ENCODE data around the gene SSBP2.
"Not testable (repeated sequence)": the region's sequence is repeated elsewhere in the genome, so short reads cannot be mapped to it uniquely, and the experiment has no call there.

SSBP2 gene

DNA sequence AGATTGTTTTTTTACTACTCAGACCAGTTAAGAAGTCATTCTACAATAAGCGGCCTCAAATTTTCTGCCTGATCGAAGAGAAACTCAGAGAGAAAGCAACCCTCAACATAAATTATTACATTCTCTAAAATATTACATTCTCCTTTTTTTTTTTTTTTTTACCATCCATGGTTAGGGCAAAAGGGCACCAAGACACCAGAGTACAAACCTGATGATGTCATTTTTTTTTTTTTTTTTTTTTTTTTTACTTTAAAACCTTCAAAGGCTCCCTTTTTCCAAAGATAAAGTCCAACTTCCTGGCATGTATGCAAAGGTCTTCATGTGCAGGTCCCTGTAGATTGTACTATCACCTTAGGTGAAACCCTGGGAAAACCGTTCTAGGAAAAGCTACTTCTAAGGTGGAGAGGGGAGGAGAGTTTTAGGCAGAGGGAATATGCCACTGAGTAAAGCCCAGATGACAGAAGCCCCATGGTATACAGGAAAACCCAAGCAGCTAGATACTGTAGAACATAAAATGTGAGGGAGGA is 104.4 kb downstream of the SSBP2 start:
- DNase-seq: no peak

DNA sequence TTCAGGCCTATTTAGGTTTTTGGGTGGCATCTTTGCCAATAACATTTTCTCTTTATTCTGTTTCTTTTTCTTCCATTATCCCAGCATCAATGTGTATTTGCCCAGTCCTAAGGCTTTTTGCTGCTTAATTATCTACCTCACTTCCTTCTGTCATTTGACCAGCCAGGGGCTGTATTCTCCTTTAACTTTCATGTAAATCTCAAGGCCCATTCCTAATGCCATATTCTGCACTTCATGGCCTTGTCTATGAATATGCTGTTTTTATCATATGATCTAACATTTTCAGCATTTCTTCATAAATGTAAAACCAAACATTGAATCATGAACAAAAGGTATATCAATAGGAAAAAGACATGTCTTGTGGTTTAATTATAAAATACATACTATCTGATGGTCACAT is 108.7 kb downstream of the SSBP2 start:
- DNase-seq: no peak

DNA sequence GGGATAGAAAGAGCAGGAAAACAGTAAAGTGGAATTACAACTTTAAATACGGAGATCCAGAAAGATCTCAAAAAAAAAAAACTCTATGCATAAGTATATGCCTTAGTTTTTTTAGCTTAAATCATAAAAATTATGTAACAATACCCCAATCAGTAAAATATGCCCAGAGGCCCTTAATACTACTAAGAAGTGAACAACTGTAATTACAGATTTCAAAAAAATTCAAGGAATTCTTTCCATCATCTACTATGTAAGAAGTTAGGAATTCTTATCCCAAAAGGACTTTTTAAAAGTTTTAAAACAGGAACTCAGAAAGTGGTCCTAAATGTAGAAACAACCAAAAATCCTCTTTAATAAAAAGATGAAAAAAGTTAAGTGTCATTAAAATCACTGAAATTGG is 111.3 kb downstream of the SSBP2 start:
- no peak for DNase-seq

DNA sequence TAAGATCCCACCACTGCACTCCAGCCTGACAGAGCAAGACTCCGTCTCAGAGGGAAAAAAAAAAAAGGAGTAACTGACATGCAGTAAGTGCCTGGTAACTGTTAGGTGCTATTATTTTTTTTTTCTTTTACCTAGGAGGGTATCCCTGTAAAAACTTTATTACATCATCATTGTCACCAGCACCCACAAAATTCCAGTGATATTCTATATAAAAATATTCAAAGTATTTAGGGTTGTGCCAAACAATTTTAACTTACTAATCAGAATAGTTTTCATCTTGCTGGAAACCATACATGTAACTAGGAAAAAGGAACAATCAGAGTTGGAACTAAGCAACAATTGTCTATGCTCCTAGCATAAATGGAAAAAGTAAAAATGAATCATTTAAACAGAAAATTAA is 112.4 kb downstream of the SSBP2 start:
- DNase-seq: no peak

DNA sequence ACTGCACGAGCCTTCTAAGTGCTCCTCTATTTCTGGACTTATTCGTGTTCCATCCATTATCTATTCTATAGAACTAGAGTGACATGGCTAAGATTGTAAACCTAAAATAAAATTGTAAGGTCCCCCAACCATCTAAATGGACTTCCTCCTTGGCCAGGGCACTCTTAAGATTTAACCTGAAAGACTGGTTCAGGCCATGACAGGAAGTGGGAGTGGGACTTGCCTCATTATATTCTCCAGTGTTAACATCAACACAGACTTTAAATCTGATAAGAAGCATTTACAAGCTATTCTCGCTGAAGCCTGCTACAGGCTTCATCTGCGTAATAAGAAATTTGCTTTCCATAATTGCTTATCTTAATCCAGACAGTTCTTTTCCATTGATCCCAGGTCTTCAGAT is 117.0 kb downstream of the SSBP2 start:
- DNase-seq: no peak

DNA sequence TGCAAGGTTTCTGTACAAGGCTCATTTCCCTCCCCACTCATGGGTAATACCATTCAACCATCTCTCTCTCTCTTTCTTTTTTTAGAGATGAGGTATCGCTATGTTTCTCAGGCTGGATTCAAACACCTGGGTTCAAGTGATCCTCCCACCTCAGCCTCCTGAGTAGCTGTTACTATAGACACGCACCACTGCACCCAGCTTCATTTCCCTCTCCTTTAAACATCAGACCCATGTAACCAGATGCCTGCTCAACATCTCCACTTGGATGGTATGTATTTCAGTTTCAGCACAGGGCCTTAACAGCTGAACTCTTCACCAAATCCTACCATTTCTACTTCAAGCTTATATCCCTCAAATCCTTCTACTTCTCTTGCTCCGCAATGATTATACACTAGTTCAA is 117.4 kb downstream of the SSBP2 start:
- no peak for DNase-seq

DNA sequence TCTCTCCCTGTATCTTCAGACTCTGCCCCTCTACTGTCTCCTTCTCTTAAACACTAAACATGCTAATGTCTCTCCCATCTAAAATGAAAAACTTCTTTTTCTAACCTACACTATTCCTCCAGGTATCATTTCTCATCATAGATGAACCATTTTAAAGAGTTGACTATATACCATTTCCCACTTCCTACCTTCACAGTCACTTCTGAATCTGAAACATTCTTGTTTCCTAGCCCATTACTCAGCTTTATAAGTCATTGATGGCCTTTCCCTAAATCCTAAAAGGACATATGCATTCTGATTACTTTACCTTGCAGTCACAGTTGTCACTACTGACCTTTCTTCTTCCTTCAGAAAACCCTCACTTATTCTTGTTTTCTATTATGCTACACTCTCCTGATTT is 118.2 kb downstream of the SSBP2 start:
- DNase-seq: no peak

DNA sequence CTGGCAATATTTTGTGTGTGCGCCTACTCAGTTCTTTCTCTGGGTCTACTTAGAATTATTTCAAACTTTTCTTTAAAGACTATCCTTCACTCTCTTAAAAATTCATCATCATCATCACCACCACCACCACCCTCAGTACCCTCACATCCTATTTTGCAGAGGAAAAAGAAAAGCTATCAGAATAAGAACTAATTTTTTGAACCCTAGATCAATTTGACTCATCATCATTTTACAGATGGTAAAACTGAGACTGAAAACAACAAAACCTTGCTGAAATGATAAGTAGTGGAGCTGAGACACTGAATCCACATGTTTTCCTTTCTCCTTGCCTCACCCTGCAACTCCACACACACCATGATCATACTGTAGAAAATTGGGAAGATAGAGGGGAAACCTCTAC is 119.3 kb downstream of the SSBP2 start:
- no peak for DNase-seq

DNA sequence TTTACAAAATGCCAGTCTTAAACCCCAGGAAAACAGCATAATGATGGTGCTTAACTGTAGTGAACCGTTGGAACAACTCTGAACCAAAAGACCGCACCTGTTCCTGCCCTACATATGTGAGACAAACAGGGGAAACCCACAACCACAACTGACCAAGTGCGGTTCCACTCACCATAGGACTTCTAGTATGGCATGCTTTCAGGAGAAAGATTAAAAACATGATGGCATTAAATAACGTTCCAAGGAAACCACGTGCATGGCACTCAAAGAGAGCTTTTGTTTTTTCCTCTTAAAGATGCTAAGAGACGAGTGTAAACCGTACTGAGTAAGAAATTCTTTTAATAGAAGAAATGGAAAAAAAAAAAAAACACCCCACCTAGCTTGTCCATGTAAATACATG is 119.8 kb downstream of the SSBP2 start:
- DNase-seq: no peak

DNA sequence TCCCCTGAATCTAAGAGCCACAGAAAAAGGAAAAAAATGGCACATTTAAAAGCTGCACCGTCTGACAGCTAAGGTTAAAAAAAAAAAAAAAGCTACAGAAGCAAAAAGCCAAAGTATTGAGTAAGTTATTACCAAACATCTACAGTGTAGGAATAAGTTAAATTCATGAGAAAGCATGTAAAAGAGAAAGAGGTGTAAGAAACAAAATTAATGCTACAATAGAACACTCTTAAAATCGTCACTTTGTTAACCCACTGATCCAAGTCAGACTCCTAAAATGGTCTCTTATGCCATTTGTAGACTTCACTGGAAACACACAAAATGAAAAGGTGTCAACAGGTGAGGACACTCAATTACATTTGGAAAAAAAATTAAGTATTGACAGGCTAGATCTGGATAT is 120.2 kb downstream of the SSBP2 start:
- DNase-seq: no peak

DNA sequence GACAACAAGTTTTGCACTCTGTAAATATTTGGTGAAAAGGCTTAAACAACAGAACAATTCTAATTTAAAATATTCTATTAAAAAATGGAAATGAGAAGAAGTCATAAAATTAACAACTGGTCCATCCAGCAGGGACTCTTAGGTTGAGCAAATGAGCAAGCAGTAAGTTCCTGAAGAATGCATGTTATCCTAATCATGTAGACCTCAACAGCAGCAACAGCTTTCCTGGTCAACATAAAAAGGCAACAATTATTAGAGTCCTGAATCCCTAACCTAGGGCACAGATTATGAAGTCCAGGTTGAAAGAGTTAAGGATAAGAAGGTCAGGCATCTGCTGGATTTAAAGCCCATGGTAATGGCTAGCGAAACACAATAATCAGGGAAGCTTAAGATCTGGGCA is 120.9 kb downstream of the SSBP2 start:
- DNase-seq: no peak

DNA sequence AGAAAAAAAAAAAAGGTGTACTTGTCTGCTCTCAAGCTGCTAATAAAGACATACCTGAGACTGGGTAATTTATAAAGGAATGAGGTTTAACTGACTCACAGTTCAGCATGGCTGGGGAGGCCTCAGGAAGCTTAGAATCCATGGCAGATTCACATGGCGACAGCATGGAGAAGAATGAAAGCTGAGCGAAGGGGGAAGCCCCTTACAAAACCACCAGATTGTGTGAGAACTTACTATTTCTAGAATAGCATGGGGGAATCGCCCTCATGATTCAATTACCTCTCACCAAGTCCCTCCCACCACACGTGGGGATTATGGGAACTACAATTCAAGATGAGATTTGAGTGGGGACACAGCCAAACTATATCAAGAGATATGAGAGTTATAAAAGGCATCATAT is 122.8 kb downstream of the SSBP2 start:
- not testable (repeated sequence) for DNase-seq

DNA sequence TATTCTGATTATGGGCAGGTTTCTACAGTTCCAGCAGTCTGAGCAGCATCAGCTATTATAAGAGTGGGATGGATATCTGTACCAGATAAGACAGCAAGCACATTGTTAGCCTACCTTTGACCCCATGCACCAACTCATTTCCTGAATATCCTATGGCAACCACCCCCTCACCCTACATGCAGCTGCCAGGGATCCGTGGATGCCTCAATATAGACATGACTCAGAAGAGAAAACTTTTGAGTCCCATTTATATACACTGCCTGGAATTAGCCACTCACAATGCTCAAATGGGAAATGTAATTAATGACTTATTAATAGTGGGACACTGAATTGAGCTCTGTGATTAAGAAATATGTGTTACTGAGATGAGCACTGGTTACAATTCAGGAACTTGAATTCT is 124.4 kb downstream of the SSBP2 start:
- DNase-seq: no peak

DNA sequence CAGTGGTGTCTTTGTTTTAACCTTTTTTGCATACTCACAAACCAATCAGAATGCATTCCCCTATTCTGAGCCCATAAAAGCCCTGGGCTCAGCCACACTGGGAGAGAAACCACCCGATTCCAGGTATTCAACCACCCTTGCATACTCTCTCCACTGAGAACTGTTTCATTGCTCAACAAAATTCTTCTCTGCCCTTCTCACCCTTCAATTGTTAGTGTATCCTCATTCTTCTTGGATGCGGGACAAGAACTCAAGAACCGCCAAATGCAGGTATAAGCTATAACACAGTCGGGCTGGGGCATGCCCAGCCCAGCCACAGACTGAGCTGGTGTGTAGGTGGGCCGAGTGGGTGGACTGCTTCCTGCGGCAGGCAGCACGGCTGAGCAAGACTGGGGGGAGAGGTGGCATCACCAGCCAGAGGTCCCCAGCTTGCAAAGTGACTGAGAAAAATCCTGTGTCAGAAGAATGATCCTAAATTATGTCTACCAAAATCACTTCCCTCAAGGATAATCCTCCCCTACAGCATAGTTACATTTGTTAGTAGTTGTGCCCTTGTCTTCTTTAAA is 141.0 kb downstream of the SSBP2 start:
- no peak for DNase-seq

DNA sequence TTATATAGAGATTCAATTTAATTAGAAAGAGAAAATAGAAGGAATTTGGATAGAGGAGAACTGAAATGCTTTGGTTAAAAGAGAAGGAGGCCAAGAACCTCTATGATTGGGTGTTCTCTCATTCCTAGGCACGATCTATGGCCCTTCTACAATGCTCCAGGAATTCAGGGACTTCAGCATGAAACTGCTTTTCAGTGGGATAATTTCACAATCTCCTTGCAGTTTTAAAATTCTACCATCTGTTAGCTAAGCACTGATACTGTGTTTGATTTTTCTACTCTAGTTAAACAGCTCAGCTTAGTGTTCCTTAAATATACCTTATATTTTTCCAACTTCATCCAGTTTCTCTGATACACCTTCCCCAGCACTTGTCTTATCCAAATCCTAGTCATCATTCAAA is 141.9 kb downstream of the SSBP2 start:
- DNase-seq: no peak

DNA sequence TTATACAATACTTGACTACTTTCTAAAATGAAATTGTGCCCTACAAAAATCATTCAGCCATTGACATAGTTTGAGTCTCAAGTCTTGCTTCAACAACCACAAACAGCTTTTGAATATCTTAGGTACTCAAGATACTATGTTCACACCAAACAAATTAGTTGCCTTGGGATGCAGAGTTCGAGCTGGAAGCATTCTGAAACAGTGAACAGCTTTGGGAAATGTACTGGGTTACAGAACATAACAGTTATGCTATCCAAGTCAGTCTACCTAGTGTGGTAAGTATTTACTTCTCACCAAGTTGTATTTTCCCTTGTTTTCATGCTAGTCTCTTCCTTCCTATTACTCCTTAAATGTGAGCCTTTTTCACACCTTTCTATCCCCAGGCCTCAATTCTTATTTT is 143.2 kb downstream of the SSBP2 start:
- no peak for DNase-seq

DNA sequence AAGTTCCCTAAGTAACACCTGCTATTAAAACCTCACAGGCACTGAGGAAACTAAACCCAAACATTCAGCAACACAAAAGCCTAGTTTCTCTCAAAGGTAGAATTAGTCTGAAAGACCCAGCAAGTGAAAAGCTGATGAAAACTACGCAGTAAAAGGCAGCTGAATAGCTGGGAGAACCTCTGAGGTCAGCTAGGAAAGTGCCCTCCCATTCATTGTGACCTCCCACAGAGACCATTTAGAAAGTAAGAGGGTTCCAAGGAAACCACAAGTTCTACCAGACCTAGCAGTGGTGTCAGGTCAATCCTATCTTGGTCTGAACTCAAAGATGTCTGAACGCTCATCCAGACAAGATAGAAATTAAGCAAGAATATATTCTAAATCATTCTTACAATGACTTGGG is 144.7 kb downstream of the SSBP2 start:
- DNase-seq: no peak

DNA sequence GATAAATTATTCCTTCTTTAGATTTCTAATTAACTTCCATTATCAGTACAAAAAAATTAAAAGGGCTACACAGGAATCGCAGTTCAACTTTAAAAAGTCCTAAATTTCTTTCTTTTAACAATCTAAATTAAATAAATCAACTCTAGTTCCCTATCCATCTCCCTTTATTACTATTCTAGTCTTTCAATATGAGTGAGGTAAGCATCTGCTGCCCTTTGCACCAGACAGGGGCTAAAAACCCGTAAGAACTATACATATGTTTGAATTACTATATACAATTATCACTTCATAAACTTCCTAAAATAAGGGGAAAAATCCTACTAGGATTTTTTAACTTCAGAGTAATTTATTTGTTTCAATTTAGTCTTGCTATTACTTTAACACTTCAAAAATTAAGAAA is 145.6 kb downstream of the SSBP2 start:
- no peak for DNase-seq

DNA sequence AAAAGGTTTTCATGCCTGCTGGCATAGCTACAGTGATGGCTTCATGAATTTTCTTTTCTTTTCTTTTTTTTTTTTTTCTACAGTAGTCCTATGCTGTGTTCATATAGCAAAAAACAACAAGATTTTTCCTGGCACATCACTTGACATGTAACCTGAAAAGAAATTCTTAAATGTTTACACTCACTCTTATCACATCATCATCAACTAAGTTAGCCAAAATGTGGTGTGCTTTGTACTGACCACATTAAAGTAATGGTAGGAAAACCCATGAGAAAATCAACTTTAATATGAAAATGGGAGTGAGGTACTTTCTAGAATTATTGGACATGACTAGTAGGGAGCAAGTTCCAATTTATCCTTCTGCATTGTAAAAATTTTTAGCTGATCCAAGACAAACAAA is 146.7 kb downstream of the SSBP2 start:
- DNase-seq: no peak

DNA sequence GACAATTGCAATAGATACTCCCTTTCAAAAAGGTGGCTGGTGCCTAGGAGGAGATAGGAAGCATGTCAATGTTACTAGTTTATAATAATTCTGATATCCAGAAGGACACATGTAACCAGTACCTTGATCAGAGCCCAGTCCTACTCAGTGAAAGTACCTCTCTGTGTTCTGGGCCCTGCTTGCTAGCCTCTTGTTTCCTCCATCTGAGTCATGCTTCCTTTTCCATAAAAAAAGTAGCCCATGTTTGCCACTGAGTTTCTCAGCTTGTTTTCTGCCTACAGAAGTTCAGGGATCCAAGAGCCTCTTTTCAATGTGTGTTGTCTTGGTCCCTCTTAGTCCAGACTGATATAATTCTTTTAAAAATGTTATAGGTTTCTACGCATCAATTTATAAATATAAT is 149.0 kb downstream of the SSBP2 start:
- DNase-seq: no peak

DNA sequence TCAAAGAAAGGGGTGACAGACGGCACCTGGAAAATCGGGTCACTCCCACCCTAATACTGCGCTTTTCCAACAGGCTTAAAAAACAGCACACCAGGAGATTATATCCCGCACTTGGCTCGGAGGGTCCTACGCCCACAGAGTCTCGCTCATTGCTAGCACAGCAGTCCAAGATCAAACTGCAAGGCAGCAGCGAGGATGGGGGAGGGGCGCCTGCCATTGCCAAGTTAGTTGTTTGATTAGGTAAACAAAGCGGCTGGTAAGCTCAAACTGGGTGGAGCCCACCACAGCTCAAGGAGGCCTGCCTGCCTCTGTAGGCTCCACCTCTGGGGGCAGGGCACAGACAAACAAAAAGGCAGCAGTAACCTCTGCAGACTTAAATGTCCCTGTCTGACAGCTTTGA is 158.8 kb downstream of the SSBP2 start:
- DNase-seq: not testable (repeated sequence)

DNA sequence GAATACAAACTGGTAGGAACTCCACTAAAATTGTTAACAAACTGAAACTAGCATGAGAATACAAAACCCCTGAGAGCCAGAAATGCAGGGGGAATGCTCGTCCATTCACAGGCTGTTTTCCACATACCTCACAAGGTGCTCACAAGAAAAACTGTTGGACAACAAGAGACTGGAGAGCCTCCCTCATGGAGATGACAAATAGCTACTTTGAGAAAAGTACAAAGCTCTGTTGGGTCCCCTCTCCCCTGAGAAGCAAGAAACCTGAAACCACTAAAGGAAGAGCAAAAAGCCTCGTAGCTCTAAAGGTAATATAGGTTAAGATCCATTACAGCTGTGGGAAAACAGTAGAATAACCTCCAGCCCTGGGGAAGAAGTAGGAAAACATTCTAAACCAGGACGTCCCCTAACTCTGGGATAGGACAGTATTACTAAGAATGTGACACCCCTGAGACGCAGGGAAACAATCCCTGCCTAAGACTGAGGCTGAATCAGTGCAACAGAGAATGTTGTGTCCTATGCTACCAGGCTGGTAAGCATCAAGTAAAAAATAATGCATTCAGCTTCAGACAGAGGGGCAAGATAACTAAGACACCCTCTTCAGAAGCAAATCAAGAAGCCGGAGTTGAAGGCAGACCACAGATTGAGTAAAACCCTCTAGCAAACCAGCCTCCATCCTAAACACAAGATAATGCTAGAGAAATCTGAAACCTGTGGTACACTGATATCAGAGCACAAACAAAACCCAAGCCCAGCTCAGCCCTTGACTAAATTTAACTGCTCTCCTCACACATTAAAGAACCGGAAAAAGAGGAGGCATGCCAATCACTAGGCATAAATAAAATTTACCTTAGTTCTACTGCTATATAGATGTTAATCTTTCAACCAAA is 160.2 kb downstream of the SSBP2 start:
- no peak for DNase-seq

DNA sequence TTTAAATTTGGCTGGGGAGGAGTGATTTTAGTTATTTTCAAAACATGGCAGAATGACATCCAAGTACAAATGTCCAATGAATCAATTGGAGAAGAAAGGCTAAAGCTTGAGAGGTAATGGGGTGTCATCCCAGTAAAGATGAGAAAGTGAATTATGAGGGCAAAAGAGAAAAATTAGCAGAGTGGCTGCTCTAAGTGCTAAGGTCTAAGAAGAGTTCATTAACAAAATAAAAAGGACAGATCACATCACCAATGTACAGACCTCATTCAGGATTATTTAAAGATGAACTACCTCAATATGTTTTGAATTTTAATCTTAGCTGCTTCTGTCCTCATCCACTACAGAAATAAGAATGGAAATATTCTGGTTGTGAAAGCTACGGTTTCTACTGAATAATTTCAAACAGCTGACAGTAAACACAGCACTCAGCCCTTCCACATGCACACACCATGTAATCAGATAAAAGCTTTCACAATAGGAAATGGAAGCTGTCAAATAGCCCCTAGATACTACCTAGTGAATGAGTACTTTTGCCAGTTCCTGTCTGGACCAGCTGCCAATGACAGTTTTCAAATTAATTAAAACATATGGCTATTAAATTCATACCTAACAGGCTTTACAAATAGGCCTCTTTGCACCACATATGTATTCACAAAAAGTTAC is 171.5 kb downstream of the SSBP2 start:
- DNase-seq: no peak

DNA sequence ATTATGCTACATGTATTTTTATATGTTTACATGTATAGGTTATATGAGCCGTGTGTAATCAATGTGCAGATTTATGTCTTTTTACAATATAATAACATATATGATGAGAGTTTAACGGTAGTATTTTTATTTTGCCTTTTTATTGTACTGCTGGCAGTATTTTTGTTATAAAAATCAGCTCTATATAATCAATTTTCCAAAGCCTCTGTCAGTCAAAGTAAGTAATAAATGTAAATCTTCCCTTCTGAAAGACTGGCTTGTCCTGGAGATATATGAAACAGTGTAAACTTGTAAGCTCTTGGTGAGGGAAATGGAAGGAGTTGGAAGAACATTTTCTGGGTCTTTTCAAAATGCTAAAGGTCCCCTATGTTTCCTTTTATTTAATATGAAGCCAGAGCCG is 173.8 kb downstream of the SSBP2 start:
- no peak for DNase-seq

Measured in activated effector memory CD4-positive, alpha-beta T cell treated with anti-CD3 and anti-CD28 coated beads, Interleukin-2, amount 50 U/mL, for 16 hours (primary cell).